Right lobe of liver (tissue), 4 donors: ENCODE data around the gene MAFB.

Experiments used
- CTCF ChIP-seq, 4 donors: fragments of 200-600 bp in 3 of 4; fragments of 450-650 bp in 1 of 4; IDR thresholded peaks; one replicate each; pipeline versions ENCODE4 v1.5.1 to v1.8.0; 2016 to 2022; ENCODE audit warnings: antibody characterized with exemption in 4 of 4, mild to moderate bottlenecking in 2 of 4
- POLR2A ChIP-seq: fragments of 450-650 bp; IDR thresholded peaks from one replicate; pipeline ENCODE4 v1.6.1; 2017; ENCODE audit warnings: antibody characterized with exemption, mild to moderate bottlenecking
- donor health status: DM: no; HTN: no; CAD: no.
- donor health status: DM: no; HTN: no; CAD: no.
- donor health status: DM: no; HTN: yes; CAD: no.

DNA sequence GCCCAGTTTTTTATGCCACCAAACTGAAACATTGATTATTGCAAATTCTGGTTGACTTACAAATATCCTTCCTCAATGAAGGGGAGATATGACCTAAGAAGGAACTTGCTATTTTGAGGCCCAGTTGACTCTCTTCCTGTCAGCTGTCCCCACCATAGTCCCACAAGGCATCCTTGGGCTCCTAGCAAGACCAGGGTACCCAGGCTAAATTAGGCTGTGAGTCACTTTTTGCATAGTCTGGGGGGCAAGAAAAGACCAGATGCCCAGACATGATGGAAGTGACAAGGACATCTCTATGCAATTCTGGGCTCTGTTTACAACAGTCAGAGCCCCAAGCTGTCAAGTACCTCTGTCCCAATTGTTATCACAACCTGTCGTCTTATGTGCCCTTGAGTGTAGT, 31.8 kb upstream of the MAFB start:
- no peak for TF ChIP-seq CTCF (IDR thresholded peaks at IDR 0.05)
- TF ChIP-seq POLR2A, result no peak
